Ecto neural progenitor cell (in vitro differentiated cells): ENCODE results near the gene RAB3C.
A peak's percentile ranks its signal among the peaks of the same experiment; 100 is the strongest.
"Not testable (repeated sequence)": the region's sequence is repeated elsewhere in the genome, so short reads cannot be mapped to it uniquely, and the experiment has no call there.

Source experiments
- DNase-seq: peaks from one replicate; pipeline ENCODE4 v3.0.0-alpha.2; 2018; ENCODE audit warnings: low spot score

The RAB3C gene

DNA sequence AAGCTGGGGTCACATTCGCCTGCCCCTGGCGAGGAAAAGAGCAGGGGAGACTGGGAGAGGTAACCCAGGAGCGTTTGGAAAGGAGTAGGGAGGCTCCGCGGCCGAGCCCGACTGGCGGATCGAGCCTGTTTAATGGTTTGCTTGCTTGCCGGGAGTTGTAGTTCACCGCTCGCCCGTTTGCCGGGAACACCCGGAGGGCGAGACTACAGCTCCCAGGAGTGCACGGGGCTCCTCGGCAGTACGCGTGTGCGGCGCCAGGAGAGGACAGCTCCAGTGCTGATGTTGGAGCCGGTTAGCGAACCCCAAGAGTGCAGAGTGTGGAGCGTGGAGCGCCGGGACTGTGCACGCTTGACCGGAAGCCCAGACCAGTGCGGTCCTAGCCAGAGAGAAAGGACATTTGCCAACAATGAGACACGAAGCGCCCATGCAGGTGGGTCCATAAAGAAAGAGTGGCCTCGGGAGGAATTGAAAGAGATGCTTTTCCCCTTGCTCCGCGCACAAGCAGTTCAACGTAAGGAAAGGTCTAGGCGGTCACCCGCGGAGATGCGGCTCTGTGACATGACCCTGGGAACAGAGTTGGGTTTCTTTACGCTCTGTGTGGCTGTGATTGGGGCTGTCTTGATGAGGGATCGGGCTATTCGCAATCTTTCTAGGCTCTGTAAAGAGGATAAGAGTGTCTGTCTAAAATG, at the start of gene RAB3C:
Gene RAB3C (plus strand): TSS at position 273 of the 689 bp plus-strand sequence. CDS start 134 bp downstream, at position 407.
- peak; percentile 96 for DNase-seq

DNA sequence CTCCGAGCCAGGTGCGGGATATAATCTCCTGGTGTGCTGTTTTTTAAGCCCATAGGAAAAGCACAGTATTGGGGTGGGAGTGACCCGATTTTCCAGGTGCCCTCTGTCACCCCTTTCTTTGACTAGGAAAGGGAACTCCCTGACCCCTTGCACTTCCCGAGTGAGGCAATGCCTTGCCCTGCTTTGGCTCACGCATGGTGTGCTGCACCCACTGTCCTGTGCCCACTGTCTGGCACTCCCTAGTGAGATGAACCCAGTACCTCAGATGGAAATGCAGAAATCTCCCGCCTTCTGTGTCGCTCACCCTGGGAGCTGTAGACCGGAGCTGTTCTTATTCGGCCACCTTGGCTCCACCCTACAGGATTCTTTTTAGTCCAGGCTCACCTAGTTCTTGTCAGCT, 40.9 kb upstream of the RAB3C start:
- DNase-seq, result not testable (repeated sequence)

DNA sequence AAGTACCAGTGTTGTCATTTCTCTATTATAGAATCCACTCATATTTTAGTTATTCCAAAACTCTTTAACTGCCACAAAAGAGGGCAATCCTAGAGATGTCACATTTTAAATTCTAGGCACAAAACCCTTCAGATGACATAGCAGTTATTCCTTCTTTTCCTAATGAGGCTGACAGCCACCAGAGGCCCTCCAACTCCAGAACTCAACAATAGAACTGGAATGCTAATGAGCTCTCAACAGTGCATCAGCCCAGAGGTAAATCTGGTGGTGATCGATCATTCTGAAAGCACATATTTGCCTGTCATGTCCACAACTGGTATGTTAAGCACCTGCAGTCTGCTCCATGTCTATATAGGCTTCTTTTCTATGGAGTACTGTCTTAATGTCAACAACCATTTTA, 40.2 kb upstream of the RAB3C start:
- DNase-seq, result no peak

GRCh38 chr5:58543723-58544122, 39.2 kb upstream of the RAB3C start:
- DNase-seq, result no peak

- DNase-seq, result no peak
These were observed 38.7 kb upstream of the RAB3C start for GRCh38 chr5:58544195-58544594.

GRCh38 chr5:58544926-58545325, 37.9 kb upstream of the RAB3C start:
- DNase-seq, result no peak

- DNase-seq, result no peak
These were observed 37.0 kb upstream of the RAB3C start for GRCh38 chr5:58545912-58546311.

DNA sequence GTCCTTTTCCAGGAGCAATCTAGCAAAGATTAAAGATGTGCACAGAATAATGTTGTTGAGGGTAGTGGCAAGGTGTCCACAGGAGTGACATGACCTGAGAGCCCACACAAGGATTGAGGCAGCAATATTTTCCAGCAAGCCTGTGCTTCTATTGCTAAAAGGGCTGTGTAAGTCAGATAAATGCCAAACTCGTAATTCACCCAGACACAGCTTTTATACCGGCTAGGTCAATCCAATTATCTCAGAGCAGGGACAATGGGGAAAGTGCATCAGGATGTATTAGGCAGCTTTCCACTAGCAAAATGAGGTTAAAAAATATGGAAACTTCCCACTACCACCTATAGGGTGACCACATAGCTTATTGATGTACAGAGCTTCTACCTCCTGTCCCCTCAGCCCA, 34.8 kb upstream of the RAB3C start:
- DNase-seq, result no peak

DNA sequence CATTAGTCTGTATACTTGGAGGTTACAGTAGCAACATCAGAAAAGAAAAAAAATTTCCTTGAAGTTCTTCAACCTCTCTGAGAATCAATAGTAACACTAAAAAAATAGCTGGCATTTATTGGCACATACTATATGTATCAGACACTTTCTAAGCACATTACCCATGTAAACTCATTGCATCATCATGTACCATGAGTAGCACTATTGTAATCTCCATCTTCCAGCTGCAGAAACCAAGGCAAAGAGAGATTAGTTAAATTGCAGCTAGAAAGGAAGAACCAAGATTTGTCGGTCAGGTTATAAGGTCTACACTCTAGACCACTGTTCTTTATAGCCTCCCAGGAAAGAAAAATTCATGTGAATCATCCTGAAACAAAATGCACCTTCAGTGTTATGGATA, 31.4 kb upstream of the RAB3C start:
- no peak for DNase-seq

DNA sequence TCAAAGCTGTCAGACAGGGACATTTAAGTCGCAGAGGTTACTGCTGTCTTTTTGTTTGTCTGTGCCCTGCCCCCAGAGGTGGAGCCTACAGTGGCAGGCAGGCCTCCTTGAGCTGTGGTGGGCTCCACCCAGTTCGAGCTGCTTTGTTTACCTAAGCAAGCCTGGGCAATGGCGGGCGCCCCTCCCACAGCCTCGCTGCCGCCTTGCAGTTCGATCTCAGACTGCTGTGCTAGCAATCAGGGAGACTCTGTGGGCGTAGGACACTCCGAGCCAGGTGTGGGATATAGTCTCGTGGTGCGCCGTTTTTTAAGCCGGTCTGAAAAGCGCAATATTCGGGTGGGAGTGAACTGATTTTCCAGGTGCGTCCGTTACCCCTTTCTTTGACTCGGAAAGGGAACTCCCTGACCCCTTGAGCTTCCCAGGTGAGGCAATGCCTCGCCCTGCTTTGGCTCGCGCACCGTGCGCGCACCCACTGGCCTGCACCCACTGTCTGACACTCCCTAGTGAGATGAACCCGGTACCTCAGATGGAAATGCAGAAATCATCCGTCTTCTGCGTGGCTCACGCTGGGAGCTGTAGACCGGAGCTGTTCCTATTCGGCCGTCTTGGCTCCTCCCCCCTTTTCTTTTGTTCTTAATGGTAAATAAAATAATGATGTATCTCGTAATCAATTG, 25.1 kb upstream of the RAB3C start:
- not testable (repeated sequence) for DNase-seq

- not testable (repeated sequence) for DNase-seq
These were observed 19.7 kb upstream of the RAB3C start for GRCh38 chr5:58563016-58563700.

- DNase-seq, result not testable (repeated sequence)
These were observed 18.6 kb upstream of the RAB3C start for GRCh38 chr5:58564043-58564832.

DNA sequence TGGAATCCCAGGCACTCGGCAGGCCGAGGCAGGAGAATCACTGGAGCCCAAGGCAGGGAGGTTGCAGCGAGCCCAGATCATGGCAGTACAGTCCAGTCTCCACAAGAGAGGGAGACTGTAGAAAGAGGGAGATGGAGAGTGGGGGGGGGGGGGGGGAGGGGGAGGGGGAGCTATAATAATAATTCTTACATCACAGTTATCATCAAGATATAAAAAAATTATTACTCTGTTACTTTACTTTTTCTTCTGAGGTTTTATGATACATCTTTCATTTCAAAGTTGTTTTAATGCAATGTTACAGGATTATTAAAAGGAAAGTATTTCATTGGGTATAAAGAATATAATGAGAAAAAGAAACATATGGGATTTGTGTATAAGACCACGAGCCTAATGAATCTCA, 17.8 kb upstream of the RAB3C start:
- DNase-seq, result no peak

DNA sequence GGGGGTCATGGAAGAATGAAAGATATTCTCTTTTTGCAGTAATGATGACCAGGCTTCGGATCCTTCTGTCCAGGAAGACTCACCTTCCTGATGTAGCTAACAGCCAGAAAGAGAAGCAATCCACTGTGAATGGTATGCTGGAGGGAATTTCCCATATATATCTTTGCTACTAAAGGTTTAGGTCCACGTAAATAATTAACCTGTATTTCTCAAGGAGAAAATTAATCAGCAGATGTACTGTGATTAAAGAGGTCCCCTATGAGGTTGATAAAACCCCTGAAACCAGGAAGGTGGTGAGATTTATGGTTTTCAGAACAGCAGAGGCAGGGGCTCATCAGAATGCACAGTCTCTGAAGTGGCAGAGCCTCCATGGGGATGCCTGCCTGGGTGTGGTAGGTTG, 11.4 kb upstream of the RAB3C start:
- DNase-seq, result no peak

DNA sequence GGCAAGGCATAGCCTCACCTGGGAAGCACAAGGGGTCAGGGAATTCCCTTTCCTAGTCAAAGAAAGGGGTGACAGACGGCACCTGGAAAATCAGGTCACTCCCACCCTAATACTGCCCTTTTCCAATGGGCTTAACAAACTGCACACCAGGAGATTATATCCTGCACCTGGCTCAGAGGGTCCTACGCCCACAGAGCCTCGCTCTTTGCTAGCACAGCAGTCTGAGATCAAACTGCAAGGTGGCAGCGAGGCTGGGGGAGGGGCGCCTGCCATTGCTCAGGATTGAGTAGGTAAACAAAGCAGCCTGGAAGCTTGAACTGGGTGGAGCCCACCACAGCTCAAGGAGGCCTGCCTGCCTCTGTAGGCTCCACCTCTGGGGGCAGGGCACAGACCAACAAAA, 9.9 kb upstream of the RAB3C start:
- DNase-seq, result not testable (repeated sequence)

GRCh38 chr5:58579781-58580180, 3.1 kb upstream of the RAB3C start:
- DNase-seq, result no peak

GRCh38 chr5:58582019-58582802, 664 bp upstream of the RAB3C start:
- peak; percentile 66 for DNase-seq

GRCh38 chr5:58595952-58596351, 13.1 kb downstream of the RAB3C start:
- no peak for DNase-seq

DNA sequence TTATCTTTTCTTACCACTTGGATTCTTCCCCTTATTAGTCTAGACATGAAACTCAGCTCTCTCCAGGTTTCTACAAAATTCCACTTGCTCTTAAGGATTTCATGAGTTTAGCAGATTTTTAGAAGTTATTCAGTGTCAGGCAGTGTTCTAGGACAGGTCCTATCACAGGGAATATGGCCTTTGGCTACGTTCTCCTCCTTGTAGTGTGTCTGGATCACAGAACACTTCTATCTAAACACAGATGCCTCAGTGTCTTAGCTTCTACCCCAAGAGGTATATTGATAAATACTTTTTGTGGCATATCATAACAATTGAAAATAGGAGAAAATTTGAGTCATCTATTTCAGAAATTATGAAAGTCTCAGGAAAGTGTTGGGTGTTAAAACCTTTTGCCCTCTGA, 15.6 kb downstream of the RAB3C start:
- DNase-seq, result no peak

DNA sequence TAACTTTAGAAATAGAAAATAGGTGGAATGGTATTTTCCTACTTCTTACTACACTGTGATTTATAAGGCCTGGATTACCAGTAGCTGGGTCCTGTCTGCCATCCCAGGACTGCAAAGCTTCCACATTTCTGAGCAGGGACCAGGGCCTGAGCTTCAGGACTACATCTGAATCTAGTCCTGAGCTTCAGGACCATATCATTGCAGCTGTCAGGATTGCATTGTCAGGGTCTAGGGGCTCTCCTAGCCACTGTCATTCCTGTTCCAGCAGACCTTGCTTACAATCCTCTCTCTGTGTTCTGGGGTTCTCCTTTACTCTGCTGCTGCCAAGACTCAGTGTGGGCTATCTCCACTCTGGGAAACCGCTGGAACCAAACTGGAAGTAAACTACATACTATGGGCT, 16.3 kb downstream of the RAB3C start:
- DNase-seq, result no peak

- DNase-seq, result not testable (repeated sequence)
These were observed 17.7 kb downstream of the RAB3C start for GRCh38 chr5:58600613-58601012.

DNA sequence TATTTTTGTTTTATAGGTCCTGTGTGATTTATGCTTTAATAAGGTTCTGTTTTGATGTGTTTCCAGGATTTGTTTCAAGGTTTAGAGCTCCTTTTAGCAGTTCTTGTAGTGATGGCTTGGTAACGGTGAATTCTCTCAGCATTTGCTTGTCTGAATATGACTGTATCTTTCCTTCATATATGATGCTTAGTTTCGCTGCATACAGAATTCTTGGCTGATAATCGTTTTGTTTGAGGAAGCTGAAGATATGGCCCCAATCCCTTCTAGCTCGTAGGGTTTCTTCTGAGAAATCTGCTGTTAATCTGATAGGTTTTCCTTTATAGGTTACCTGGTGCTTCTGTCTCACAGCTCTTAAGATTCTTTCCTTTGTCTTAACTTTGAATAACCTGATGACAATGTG, 20.0 kb downstream of the RAB3C start:
- DNase-seq, result not testable (repeated sequence)
